PC-9 (cell line): ENCODE data around the gene TNP2. TPM values are rescaled to one million over a fixed set of nuclear protein-coding genes. Genes with fewer than 3 reads are reported as not detected.

ENCODE experiments used
- BruUV-seq: library from RNA; stranded (reverse); fragments of 400-500 nt; replicated peaks from 2 replicates; lab custom pipeline; 2021; lab: Mats Ljungman, UMichigan
- CTCF ChIA-PET: fragments of 300-600 bp; sonication (Branson Sonifier 250); formaldehyde crosslinking; loops from one replicate; lab custom pipeline; 2022; ENCODE audit warnings: antibody characterized with exemption; lab: Charles Lee
- POLR2A ChIA-PET: fragments of 300-600 bp; sonication (Branson Sonifier 250); formaldehyde crosslinking; loops from one replicate; lab custom pipeline; 2022; ENCODE audit warnings: antibody characterized with exemption; ENCODE audit not compliant: unreplicated experiment; lab: Charles Lee
- DNase-seq, 2 experiments: peaks; one replicate each; pipeline versions ENCODE4 v3.0.0 to v3.0.0-alpha.2; 2015 to 2022; ENCODE audit warnings: mixed read lengths in 1 of 2
- H2AFZ ChIP-seq: fragments of 200-600 bp; sonication (generic); 2 replicates; pipeline ENCODE4 v1.8.1; 2017; ENCODE audit warnings: antibody characterized with exemption
- H3F3A ChIP-seq: fragments of 200-600 bp; sonication (generic); 2 replicates; pipeline ENCODE4 v1.8.1; 2017; ENCODE audit warnings: antibody characterized with exemption, mild to moderate bottlenecking, low read depth; ENCODE audit not compliant: insufficient read depth
- H3K27ac ChIP-seq: fragments of 200-600 bp; sonication (generic); 2 replicates; pipeline ENCODE4 v1.6.1; 2016; ENCODE audit warnings: mixed run types
- H3K27me3 ChIP-seq: fragments of 200-600 bp; sonication (generic); 2 replicates; pipeline ENCODE4 v1.6.1; 2016; ENCODE audit warnings: low read depth, mixed run types; ENCODE audit not compliant: insufficient read depth
- H3K36me3 ChIP-seq: fragments of 200-600 bp; sonication (generic); 2 replicates; pipeline ENCODE4 v1.6.1; 2016; ENCODE audit warnings: low read depth, mixed run types
- H3K4me1 ChIP-seq: fragments of 200-600 bp; sonication (generic); replicated peaks from 2 replicates; pipeline ENCODE4 v1.6.1; 2016; ENCODE audit warnings: mixed run types; ENCODE audit not compliant: insufficient read depth
- H3K4me2 ChIP-seq: fragments of 200-600 bp; sonication (generic); 2 replicates; pipeline ENCODE4 v1.6.1; 2017; ENCODE audit warnings: mixed run types
- H3K4me3 ChIP-seq: fragments of 200-600 bp; sonication (generic); 2 replicates; pipeline ENCODE4 v1.6.1; 2016; ENCODE audit warnings: mixed run types
- H3K79me2 ChIP-seq: fragments of 200-600 bp; sonication (generic); 2 replicates; pipeline ENCODE4 v1.6.1; 2017; ENCODE audit warnings: low read depth, mixed run types
- H3K9me2 ChIP-seq: fragments of 200-600 bp; sonication (generic); 2 replicates; pipeline ENCODE4 v1.8.1; 2017; ENCODE audit warnings: mild to moderate bottlenecking; ENCODE audit not compliant: insufficient read depth
- H3K9me3 ChIP-seq: fragments of 200-600 bp; sonication (generic); 2 replicates; pipeline ENCODE4 v1.8.1; 2016; ENCODE audit warnings: low read depth; ENCODE audit not compliant: insufficient read depth
- H4K20me1 ChIP-seq: fragments of 200-600 bp; sonication (generic); 2 replicates; pipeline ENCODE4 v1.8.1; 2017; ENCODE audit not compliant: insufficient read depth
- CTCF ChIP-seq: fragments of 200-600 bp; sonication (generic); conservative IDR thresholded peaks from 2 replicates; pipeline ENCODE4 v1.6.1; 2017; ENCODE audit warnings: mixed run types, antibody characterized with exemption, mild to moderate bottlenecking, moderate library complexity
- EZH2 ChIP-seq: fragments of 200-600 bp; sonication (generic); IDR thresholded peaks from 2 replicates; pipeline ENCODE4 v1.8.0; 2017; ENCODE audit warnings: antibody characterized with exemption, low read depth
- intact Hi-C: fragments of 100-400 bp; cut with micrococcal nuclease; formaldehyde crosslinking; loops from one replicate; pipeline ENCODE4 v1.10.0; 2022; ENCODE audit not compliant: unreplicated experiment
- total RNA-seq: library from RNA; stranded (reverse); gene quantifications from 2 replicates; pipeline ENCODE4 v1.2.3, GENCODE V29; 2021

The TNP2 gene
- total RNA-seq, 1 experiment from 2014 or later: not detected

- ChIA-PET POLR2A (interaction anchor here (0.5 to 0.7 kb wide), 2 partner anchors 56 to 220 kb away, joined by 3 to 10 read pairs; no protein-coding TSS in a partner anchor), CTCF (interaction anchor here (0.7 kb wide), 1 partner anchor 646 kb away, joined by 7 read pairs; no protein-coding TSS in a partner anchor)
- no peak overlapping the region for H2AFZ ChIP-seq
These were observed 8.5 kb downstream of the TNP2 start for GRCh38 chr16:11260596-11260966.

GRCh38 chr16:11259655-11260595, 9.2 kb downstream of the TNP2 start:
- H3K4me3 ChIP-seq: no peak overlapping the region
- no peak overlapping the region for H3K27ac ChIP-seq
- intact Hi-C loops: loop anchor here (5.0 to 10.0 kb wide), 3 partner anchors 37 to 205 kb away; no protein-coding TSS in a partner anchor
- peaks cover 10% of the 10 kb centered on the region for H3K4me1 ChIP-seq
- H3K27me3 ChIP-seq: no peaks in the 10 kb centered on the region
- no peaks in the 10 kb centered on the region for H3K9me3 ChIP-seq
- DNase-seq: no peak
- no peaks in the 10 kb centered on the region for H3K9me2 ChIP-seq
- H3K79me2 ChIP-seq: no peaks in the 10 kb centered on the region
- H4K20me1 ChIP-seq: no peaks in the 10 kb centered on the region
- H3K4me2 ChIP-seq: no peak overlapping the region
- no peak overlapping the region for H2AFZ ChIP-seq
- TF ChIP-seq EZH2 (no peak), CTCF (no peak)
- POLR2A ChIA-PET: interaction anchor here (0.5 to 0.7 kb wide), 2 partner anchors 57 to 219 kb away, joined by 3 to 10 read pairs; no protein-coding TSS in a partner anchor
- no TSS peak for BruUV-seq
- CTCF ChIA-PET: interaction anchor here (1.3 kb wide), 2 partner anchors 37 to 276 kb away, joined by 3 to 4 read pairs; no protein-coding TSS in a partner anchor
- H3F3A ChIP-seq: peaks cover 7% of the 10 kb centered on the region; the same call in 1 of the 2 replicates
- no peaks in the 10 kb centered on the region for H3K36me3 ChIP-seq

More at GRCh38 chr16:11260596-11260966, 8.5 kb downstream of the TNP2 start:
- H3K4me1 ChIP-seq: peaks cover 10% of the 10 kb centered on the region
- intact Hi-C loops: no loop called here
- no peak overlapping the region for H3K27ac ChIP-seq
- no peak for TF ChIP-seq EZH2
- no peak for TF ChIP-seq CTCF
- H3F3A ChIP-seq: peaks cover 7% of the 10 kb centered on the region; the same call in 1 of the 2 replicates
- no peak for DNase-seq
- H3K36me3 ChIP-seq: no peaks in the 10 kb centered on the region
- no peaks in the 10 kb centered on the region for H3K79me2 ChIP-seq
- no peak overlapping the region for H3K4me2 ChIP-seq
- H3K9me2 ChIP-seq: no peaks in the 10 kb centered on the region
- H3K9me3 ChIP-seq: no peaks in the 10 kb centered on the region
- no peak overlapping the region for H3K4me3 ChIP-seq
- BruUV-seq: no TSS peak
- H4K20me1 ChIP-seq: no peaks in the 10 kb centered on the region
- no peaks in the 10 kb centered on the region for H3K27me3 ChIP-seq

GRCh38 chr16:11258553-11259492, 10.3 kb downstream of the TNP2 start:
- Histone ChIP-seq H3K27ac (no peak overlapping the region), H3K79me2 (no peaks in the 10 kb centered on the region), H3K36me3 (no peaks in the 10 kb centered on the region), H3K9me2 (no peaks in the 10 kb centered on the region), H3F3A (peaks cover 7% of the 10 kb centered on the region; the same call in 1 of the 2 replicates), H3K4me1 (peaks cover 19% of the 10 kb centered on the region), H3K4me2 (no peak overlapping the region), H2AFZ (no peak overlapping the region), H3K27me3 (no peaks in the 10 kb centered on the region), H3K9me3 (no peaks in the 10 kb centered on the region), H3K4me3 (no peak overlapping the region), H4K20me1 (no peaks in the 10 kb centered on the region)
- TF ChIP-seq EZH2: no peak
- ChIA-PET CTCF (interaction anchor here (1.3 kb wide), 2 partner anchors 38 to 275 kb away, joined by 3 to 4 read pairs; no protein-coding TSS in a partner anchor), POLR2A (no interaction called here)
- BruUV-seq: no TSS peak
- DNase-seq: no peak
- intact Hi-C loops: loop anchor here (5.0 to 10.0 kb wide), 3 partner anchors 38 to 204 kb away; no protein-coding TSS in a partner anchor
